GM18868 (cell line): ENCODE results near the gene LIN7B.
"Not testable (repeated sequence)": the region's sequence is repeated elsewhere in the genome, so short reads cannot be mapped to it uniquely, and the experiment has no call there.

Experiments used
- ATAC-seq: cut with Tn5 transposase; IDR thresholded peaks from one replicate; pipeline ENCODE4 v1.9.1; 2021; ENCODE audit warnings: mild to moderate bottlenecking, moderate library complexity; ENCODE audit not compliant: unreplicated experiment

Gene LIN7B

DNA sequence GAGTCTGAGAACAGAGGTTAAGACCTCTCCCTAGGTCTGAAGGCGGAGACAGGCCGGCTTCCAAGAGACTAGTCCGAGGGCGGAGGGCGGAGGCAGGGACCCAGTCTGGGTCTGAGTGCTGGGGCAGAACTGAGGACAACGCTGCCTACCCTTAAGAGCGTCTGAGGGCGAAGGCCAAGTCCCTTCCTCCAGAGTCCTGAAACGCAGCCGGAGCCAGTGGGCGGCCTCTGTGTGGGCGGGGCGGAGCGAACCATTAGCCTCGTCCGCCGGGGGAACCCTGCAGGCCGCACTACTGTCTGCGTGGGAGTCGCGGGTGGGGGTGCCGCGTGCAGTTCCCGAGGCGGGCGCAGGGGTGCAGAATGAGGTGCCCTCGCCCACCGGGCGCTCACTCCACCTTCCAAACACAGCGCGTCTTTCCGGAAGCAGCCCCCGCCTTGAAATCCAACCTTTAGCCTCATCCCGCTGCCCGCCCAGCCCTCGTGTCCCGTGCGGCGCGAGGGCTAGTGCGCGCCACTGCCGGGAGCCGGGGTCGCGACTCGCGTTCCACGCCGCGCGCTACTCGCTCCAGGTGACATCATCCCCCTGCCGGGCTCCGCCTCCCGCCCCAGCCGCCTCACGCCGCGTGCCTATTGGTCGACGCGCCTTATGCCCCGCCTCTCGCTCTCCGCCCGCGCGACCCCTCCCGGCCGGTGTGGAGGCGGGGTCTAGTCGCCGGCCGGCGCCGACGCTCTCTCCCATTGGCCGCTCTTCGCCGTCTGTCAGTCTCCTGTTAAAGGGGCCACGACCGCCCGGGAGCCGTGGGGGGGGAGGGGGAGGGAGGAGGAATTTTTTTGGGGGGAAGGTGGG, 4.6 kb downstream of the LIN7B start, which contains the start of gene C19orf73:
Gene C19orf73, minus strand, starts transcription at position 579 of the 846 bp plus-strand sequence. Its CDS starts 121 bp downstream, at position 458.
- ATAC-seq: peak; percentile 83

- no peak for ATAC-seq
These were observed 5.5 kb downstream of the LIN7B start, which contains the start of gene PPFIA3 for GRCh38 chr19:49119411-49120324. Gene PPFIA3 (plus strand): TSS chr19:49119544. CDS start chr19:49127874, 8,330 bp downstream.

GRCh38 chr19:49120325-49120683, 6.1 kb downstream of the LIN7B start:
- no peak for ATAC-seq

DNA sequence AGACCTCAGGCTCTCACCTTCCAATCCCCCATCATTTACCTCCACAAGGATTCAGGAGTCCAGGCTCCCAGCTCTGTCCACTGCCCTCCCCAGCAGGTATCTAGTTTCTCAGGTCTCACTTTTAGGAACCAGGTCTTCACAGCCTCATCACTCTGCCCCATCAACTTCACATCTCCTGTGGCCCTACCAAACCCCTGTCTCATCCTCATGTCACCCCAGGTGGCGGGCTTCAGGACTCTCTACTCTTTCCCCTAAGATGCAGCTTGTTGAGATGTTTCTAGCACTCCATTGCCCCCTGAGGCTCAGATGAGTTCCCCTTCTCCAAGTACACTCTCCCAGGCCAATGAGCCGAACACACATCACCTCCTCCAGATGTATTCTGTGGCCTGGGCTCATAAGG, 6.7 kb downstream of the LIN7B start:
- ATAC-seq: no peak

- not testable (repeated sequence) for ATAC-seq
These were observed 7.7 kb downstream of the LIN7B start for GRCh38 chr19:49121841-49122240.

GRCh38 chr19:49123285-49123684, 9.1 kb downstream of the LIN7B start:
- ATAC-seq: not testable (repeated sequence)

DNA sequence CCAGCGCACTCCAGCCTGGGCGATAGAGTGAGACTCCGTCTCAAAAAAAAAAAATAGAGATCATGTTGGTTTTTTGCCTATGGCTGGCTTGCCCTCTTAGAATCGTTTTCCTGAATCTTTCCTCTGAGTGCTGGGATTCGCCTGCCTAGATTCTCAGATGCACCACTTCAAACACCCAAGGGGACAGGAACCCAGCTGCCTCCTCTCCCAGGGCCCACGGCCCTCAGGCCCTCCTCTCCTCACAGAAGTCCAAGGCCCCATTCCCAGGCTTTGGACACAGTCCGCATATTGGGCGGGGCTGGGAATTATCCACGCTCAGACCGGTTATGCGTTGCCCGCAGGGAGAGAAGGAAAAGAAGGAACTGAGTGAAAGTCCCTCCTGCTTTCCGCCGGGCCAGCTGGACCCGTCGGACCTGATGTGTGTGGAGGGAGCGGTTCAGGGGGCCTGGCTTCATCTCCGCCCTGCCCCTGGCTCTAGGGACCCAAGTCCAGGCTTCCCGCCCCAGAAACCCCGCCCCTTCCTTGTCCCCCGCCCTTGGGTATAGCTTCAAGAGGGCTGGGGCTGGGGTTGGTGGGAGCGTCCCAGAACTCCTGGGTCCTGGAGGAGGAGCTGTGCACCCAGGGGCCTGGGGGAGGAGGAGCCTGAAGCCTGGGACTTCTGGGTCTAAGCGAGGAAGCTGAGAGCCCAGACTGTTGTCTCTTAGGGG, 11.0 kb downstream of the LIN7B start:
- ATAC-seq: no peak

GRCh38 chr19:49126575-49126974, 12.4 kb downstream of the LIN7B start:
- no peak for ATAC-seq

DNA sequence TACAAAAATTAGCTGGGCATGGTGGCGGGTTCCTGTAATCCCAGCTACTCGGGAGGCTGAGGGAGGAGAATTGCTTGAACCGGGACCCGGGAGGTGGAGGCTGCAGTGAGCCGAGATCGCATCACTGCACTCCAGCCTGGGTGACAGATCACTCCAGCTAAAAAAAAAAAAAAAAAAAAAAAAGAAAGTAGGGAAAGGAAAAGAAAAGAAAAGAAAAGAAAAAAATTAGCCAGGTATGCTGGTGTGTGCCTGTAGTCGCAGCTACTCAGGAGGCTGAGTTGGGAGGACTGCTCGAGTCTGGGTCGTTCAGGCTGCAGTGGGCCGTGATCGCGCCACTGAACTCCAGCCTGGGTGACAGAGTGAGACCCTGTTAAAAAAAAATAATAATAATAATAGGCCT, 13.1 kb downstream of the LIN7B start:
- not testable (repeated sequence) for ATAC-seq

DNA sequence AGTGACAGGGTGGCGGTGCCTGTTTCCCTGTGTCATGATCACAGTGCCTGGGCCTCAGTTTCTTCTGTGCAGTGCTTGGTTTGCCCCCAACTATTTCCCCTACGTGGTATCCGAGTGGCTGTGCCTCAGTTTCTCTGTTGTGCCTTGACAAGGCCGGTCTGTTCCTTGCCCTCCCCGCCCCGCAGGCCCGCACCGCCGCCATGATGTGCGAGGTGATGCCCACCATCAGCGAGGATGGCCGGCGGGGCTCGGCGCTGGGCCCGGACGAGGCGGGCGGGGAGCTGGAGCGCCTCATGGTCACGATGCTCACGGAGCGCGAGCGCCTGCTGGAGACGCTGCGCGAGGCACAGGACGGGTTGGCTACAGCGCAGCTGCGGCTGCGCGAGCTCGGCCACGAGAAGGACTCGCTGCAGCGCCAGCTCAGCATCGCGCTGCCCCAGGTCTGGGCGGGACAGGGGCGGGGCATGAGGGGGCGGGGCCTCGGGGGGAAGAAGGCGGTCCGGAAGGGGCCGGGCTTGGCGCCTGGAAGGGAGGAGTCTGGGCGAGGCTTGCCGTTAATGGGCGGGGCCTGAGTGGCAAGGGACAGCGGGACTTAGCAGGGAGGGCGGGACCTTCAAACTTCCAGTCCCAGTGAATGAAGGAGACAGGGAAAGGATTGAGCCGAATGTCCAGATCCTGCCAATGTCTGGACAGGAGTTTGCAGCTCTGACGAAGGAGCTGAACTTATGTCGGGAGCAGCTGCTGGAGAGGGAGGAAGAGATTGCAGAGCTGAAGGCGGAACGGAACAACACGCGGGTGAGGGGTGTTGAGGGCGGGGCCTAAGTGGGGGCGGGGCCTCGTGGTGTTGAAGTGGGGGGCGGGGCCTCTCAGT, 13.7 kb downstream of the LIN7B start:
- peak; percentile 61 for ATAC-seq

DNA sequence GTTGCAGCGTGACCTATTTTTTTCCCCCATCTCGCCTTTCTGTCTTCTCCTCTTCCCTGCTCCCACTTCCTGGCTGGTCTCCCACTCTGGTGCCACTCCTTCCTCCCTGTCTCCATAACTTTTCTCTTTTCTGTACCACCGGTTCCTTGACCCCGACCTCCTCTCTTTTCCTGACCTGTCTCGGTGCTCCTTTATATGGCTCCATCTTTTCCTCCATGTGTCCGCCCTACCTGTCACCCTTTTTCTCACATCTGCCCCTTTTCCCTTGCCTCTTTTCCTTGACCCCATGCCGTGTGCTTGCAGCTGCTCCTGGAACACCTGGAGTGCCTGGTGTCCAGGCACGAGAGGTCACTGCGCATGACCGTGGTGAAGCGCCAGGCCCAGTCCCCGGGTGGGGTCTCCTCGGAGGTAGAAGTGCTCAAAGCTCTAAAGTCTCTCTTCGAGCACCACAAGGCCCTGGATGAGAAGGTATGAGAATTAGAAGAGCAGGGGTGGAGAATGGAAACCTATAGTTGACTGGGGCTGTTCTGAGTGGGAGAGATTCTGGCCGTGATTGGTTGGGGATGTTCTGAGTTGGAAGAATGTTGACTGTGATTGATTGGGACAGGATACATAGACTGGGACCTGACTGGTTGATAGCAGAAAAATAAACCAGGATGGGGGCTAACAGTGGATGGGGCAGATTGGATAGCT, 14.5 kb downstream of the LIN7B start:
- ATAC-seq: no peak

DNA sequence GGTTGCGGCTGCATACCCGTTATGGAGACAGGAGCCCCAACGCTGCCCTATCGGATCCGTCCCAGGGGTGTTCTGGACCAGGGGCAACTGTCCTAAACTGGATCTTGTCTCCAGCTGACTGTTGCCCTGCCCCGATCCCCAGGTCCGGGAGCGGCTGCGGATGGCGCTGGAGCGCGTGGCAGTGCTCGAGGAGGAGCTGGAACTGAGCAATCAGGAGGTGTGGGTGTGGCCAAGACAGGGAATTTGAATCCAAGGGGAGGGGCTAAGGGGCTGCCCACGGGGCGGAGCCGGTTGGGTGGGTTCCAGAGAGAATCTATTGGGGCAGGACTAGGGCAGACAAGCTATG, 15.0 kb downstream of the LIN7B start:
- no peak for ATAC-seq

- no peak for ATAC-seq
These were observed 16.2 kb downstream of the LIN7B start for GRCh38 chr19:49130325-49130724.

DNA sequence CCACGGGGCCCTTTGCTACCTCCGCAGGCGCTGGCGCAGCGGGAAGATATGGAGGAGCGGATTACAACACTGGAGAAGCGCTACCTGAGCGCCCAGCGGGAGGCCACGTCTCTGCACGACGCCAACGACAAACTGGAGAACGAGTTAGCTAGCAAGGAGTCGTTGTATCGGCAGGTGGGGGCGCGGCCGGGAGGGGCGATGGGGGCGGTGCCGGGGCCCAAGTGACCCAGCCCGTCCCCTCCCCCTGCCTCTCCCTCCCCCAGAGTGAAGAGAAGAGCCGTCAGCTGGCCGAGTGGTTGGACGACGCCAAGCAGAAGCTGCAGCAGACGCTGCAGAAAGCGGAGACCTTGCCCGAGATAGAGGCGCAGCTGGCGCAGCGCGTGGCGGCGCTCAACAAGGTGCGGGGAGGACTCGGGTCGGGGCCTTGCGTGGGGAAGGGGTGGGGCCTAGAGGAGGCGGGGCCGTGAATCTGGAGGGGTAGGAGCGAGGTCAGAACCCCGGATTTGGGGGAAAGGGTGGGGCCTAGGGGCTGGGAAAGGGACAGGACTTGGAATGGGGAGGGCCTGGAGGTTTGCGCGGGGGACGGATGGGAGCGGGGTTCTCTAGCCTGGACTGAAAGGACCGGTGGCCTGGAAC, 18.9 kb downstream of the LIN7B start:
- ATAC-seq: no peak

- ATAC-seq: no peak
These were observed 19.7 kb downstream of the LIN7B start for GRCh38 chr19:49133621-49134454.

- no peak for ATAC-seq
These were observed 21.5 kb downstream of the LIN7B start for GRCh38 chr19:49135686-49136085.

- ATAC-seq: no peak
These were observed 22.6 kb downstream of the LIN7B start for GRCh38 chr19:49136771-49137171.

DNA sequence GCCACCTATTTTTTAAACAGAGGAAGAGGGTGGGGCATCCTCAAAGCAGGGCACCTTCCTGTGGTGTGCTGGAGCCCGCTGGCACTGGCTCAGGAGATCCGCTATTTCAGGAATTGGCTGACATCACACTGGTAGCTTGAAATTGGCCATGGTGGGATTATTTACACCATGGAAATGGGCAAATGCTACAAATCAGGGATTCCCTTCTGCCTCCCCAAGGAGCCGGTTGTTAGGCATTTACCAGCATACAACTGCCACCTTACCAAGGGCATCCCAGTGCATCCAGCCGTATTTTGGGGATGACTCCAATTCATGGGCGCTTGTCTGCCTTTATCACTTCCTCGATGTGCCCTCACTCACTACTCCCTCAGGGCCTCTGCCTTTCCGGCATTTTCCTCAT, 26.8 kb downstream of the LIN7B start:
- ATAC-seq: no peak
